MM.1S (cell line): ENCODE data around the gene HIF1AN.

Experiments
- DNase-seq: peaks from one replicate; pipeline ENCODE4 v3.0.0-alpha.2; 2015
- H2AFZ ChIP-seq: fragments of 300-600 bp; sonication (generic); 2 replicates; pipeline ENCODE4 v1.6.0; 2016; ENCODE audit warnings: antibody characterized with exemption, low read length
- H3F3A ChIP-seq: fragments of 300-600 bp; sonication (generic); 2 replicates; pipeline ENCODE4 v1.6.1; 2016; ENCODE audit warnings: mild to moderate bottlenecking, antibody characterized with exemption, low read length, moderate library complexity, mixed read lengths; ENCODE audit not compliant: insufficient read depth
- H3K27ac ChIP-seq: fragments of 300-600 bp; sonication (generic); 2 replicates; pipeline ENCODE4 v1.5.1; 2016; ENCODE audit warnings: mild to moderate bottlenecking, low read length
- H3K27me3 ChIP-seq: fragments of 300-600 bp; sonication (generic); replicated peaks from 2 replicates; pipeline ENCODE4 v1.6.0; 2016; ENCODE audit warnings: low read length; ENCODE audit not compliant: insufficient read depth
- H3K36me3 ChIP-seq: fragments of 300-600 bp; sonication (generic); replicated peaks from 2 replicates; pipeline ENCODE4 v1.6.1; 2016; ENCODE audit warnings: mild to moderate bottlenecking, low read length, mixed read lengths; ENCODE audit not compliant: insufficient read depth
- H3K4me1 ChIP-seq: fragments of 300-600 bp; sonication (generic); 2 replicates; pipeline ENCODE4 v1.6.1; 2016; ENCODE audit warnings: low read length, mixed read lengths
- H3K4me2 ChIP-seq: fragments of 300-600 bp; sonication (generic); 2 replicates; pipeline ENCODE4 v1.6.0; 2016; ENCODE audit warnings: low read depth, low read length
- H3K4me3 ChIP-seq: fragments of 300-600 bp; sonication (generic); 2 replicates; pipeline ENCODE4 v1.5.1; 2016; ENCODE audit warnings: low read length, mixed read lengths
- H3K79me2 ChIP-seq: fragments of 300-600 bp; sonication (generic); 2 replicates; pipeline ENCODE4 v1.6.1; 2016; ENCODE audit warnings: mixed run types, low read length, mixed read lengths
- H3K9ac ChIP-seq: fragments of 300-600 bp; sonication (generic); 2 replicates; pipeline ENCODE4 v1.6.1; 2016; ENCODE audit warnings: low read length, mixed read lengths
- H3K9me2 ChIP-seq: fragments of 300-600 bp; sonication (generic); replicated peaks from 2 replicates; pipeline ENCODE4 v1.6.1; 2016; ENCODE audit warnings: mild to moderate bottlenecking, low read length, mixed read lengths; ENCODE audit not compliant: insufficient read depth
- H3K9me3 ChIP-seq: fragments of 300-600 bp; sonication (generic); replicated peaks from 2 replicates; pipeline ENCODE4 v1.6.1; 2016; ENCODE audit warnings: mild to moderate bottlenecking, low read length, mixed read lengths; ENCODE audit not compliant: insufficient read depth
- H4K20me1 ChIP-seq: fragments of 300-600 bp; sonication (generic); 2 replicates; pipeline ENCODE4 v1.6.1; 2016; ENCODE audit warnings: mild to moderate bottlenecking, low read length, moderate library complexity, mixed read lengths; ENCODE audit not compliant: insufficient read depth
- CTCF ChIP-seq: fragments of 300-600 bp; sonication (generic); IDR thresholded peaks from 2 replicates; pipeline ENCODE4 v1.5.1; 2016; ENCODE audit warnings: antibody characterized with exemption, low read length, mixed read lengths
- EZH2 ChIP-seq: fragments of 300-600 bp; sonication (generic); optimal IDR thresholded peaks from 2 replicates; pipeline ENCODE3; 2017; ENCODE audit warnings: low read depth, mild to moderate bottlenecking, antibody characterized with exemption, low read length, mixed read lengths
- EZH2phosphoT487 ChIP-seq: fragments of 300-600 bp; sonication (generic); IDR thresholded peaks from 2 replicates; pipeline ENCODE4 v1.6.1; 2018; ENCODE audit warnings: antibody characterized with exemption, low read length

HIF1AN gene

GRCh38 chr10:100508266-100508665 lies 27.5 kb upstream of the HIF1AN start:
- peaks cover 25% of the 10 kb centered on the region for H3K4me1 ChIP-seq
- H3K9me2 ChIP-seq: no peaks in the 10 kb centered on the region

GRCh38 chr10:100508691-100509150 lies 27.0 kb upstream of the HIF1AN start:
- Histone ChIP-seq H4K20me1 (no peaks in the 10 kb centered on the region), H3K4me1 (peaks cover 25% of the 10 kb centered on the region), H3K36me3 (no peaks in the 10 kb centered on the region), H3K9ac (no peak overlapping the region), H3K27ac (no peak overlapping the region), H3F3A (peaks cover 13% of the 10 kb centered on the region), H3K79me2 (no peaks in the 10 kb centered on the region), H3K27me3 (peaks cover 16% of the 10 kb centered on the region; the same call in 1 of the 2 replicates), H3K4me3 (no peak overlapping the region), H2AFZ (no peak overlapping the region), H3K9me3 (no peaks in the 10 kb centered on the region), H3K9me2 (no peaks in the 10 kb centered on the region), H3K4me2 (no peak overlapping the region)
- DNase-seq: peak; percentile 64
- no peak for TF ChIP-seq EZH2
- TF ChIP-seq CTCF: peak; percentile 74
- TF ChIP-seq EZH2phosphoT487: no peak

More at GRCh38 chr10:100508266-100508665, 27.5 kb upstream of the HIF1AN start:
- no peak overlapping the region for H3K27ac ChIP-seq
- no peaks in the 10 kb centered on the region for H4K20me1 ChIP-seq
- H3K27me3 ChIP-seq: peaks cover 16% of the 10 kb centered on the region; the same call in 1 of the 2 replicates
- no peak overlapping the region for H2AFZ ChIP-seq
- peaks cover 13% of the 10 kb centered on the region for H3F3A ChIP-seq
- TF ChIP-seq EZH2phosphoT487 (no peak), EZH2 (no peak), CTCF (no peak)
- no peak for DNase-seq
- no peak overlapping the region for H3K9ac ChIP-seq
- H3K4me2 ChIP-seq: no peak overlapping the region
- no peaks in the 10 kb centered on the region for H3K9me3 ChIP-seq
- no peaks in the 10 kb centered on the region for H3K36me3 ChIP-seq
- no peaks in the 10 kb centered on the region for H3K79me2 ChIP-seq
- no peak overlapping the region for H3K4me3 ChIP-seq

GRCh38 chr10:100509241-100509840 lies 26.4 kb upstream of the HIF1AN start:
- H3K79me2 ChIP-seq: no peaks in the 10 kb centered on the region
- peaks cover 16% of the 10 kb centered on the region; the same call in 1 of the 2 replicates for H3K27me3 ChIP-seq
- no peaks in the 10 kb centered on the region for H3K36me3 ChIP-seq
- no peak for DNase-seq
- H3K9me2 ChIP-seq: no peaks in the 10 kb centered on the region
- no peak overlapping the region for H3K4me2 ChIP-seq
- H4K20me1 ChIP-seq: no peaks in the 10 kb centered on the region
- TF ChIP-seq EZH2: no peak
- no peak for TF ChIP-seq CTCF
- no peak overlapping the region for H3K27ac ChIP-seq
- H3F3A ChIP-seq: peaks cover 13% of the 10 kb centered on the region
- no peak overlapping the region for H2AFZ ChIP-seq
- H3K9ac ChIP-seq: no peak overlapping the region
- no peak overlapping the region for H3K4me3 ChIP-seq
- peaks cover 25% of the 10 kb centered on the region for H3K4me1 ChIP-seq
- no peaks in the 10 kb centered on the region for H3K9me3 ChIP-seq
